GM12878 (cell line): ENCODE data around the gene VPS26A. TPM values are rescaled to one million over a fixed set of nuclear protein-coding genes. Genes with fewer than 3 reads are reported as not detected.

Experiments used
- ETV6 ChIP-seq, 2 experiments: fragments of 450-650 bp in 1 of 2; IDR thresholded peaks in 1 of 2; conservative IDR thresholded peaks in 1 of 2; 2 replicates each; pipeline ENCODE4 v1.6.1; 2014; ENCODE audit warnings: antibody characterized with exemption in 1 of 2, borderline replicate concordance in 1 of 2, low read depth in 1 of 2, mild to moderate bottlenecking in 1 of 2, moderate library complexity in 1 of 2
- HDAC6 ChIP-seq: fragments of 200-600 bp; sonication (generic); IDR thresholded peaks from one replicate; pipeline ENCODE4 v1.8.0; 2017; ENCODE audit warnings: antibody characterized with exemption; ENCODE audit not compliant: unreplicated experiment
- MTA3 ChIP-seq: IDR thresholded peaks from 2 replicates; pipeline ENCODE4 v1.6.1; 2012; ENCODE audit warnings: low read length, inconsistent platforms, borderline replicate concordance
- NFXL1 ChIP-seq: fragments of 450-650 bp; IDR thresholded peaks from 2 replicates; pipeline ENCODE4 v1.6.1; 2017; ENCODE audit warnings: antibody characterized with exemption, mild to moderate bottlenecking, borderline replicate concordance
- POU2F2 ChIP-seq: IDR thresholded peaks from 3 replicates; pipeline ENCODE4 v1.6.1; 2011; ENCODE audit warnings: low read depth, mild to moderate bottlenecking, low read length, borderline replicate concordance
- SMC3 ChIP-seq: IDR thresholded peaks from 2 replicates; pipeline ENCODE4 v1.6.1; 2011; ENCODE audit warnings: low read length, improper control_type of control experiment, borderline replicate concordance
- YBX1 ChIP-seq: fragments of 450-650 bp; IDR thresholded peaks from 2 replicates; pipeline ENCODE4 v1.6.1; 2016; ENCODE audit warnings: antibody characterized with exemption
- polyA plus RNA-seq, 11 experiments: library from polyadenylated mRNA; depleted of rRNA in 4 of 11; unstranded in 6 of 11; stranded (reverse) in 5 of 11; fragments of >200 nt; fragmentation: Nextera tagmentation in 4 of 11; fragmentation: Illumina TruSeq in 1 of 11; extraction: Ambion mirVana in 4 of 11; extraction: Trizol in 1 of 11; gene quantifications; 1 replicate in 1 of 11; 2 replicates in 10 of 11; pipeline versions ENCODE4 v1.2.1 to v1.2.3, GENCODE V29; 2011 to 2016; ENCODE audit warnings: inconsistent platforms in 2 of 11, missing spikeins in 2 of 11, low read depth in 1 of 11
- total RNA-seq, 4 experiments: library from RNA; depleted of rRNA in 3 of 4; stranded (reverse); fragments of >200 nt in 3 of 4; fragmentation: Illumina TruSeq in 1 of 4; extraction: Trizol in 1 of 4; gene quantifications; 2 replicates each; pipeline versions ENCODE4 v1.2.1 to v1.2.3, GENCODE V29; 2013 to 2021
- TF ChIP-seq, protein P1 (sequence below): IDR thresholded peaks from 2 replicates; pipeline ENCODE4 v1.6.1; 2011; ENCODE audit warnings: borderline replicate concordance, low read depth, mild to moderate bottlenecking, moderate library complexity, low read length; ENCODE audit not compliant: insufficient read depth, poor library complexity, severe bottlenecking
- TF ChIP-seq, protein P2 (sequence below): fragments of 450-650 bp; conservative IDR thresholded peaks from 2 replicates; pipeline ENCODE4 v1.6.1; 2017; ENCODE audit warnings: mild to moderate bottlenecking, moderate library complexity

The VPS26A gene
- total and polyA plus RNA-seq, 10 of the 15 experiments (the other 5 are each of a cell fraction or from before 2014, with no cell fraction given): 16.8 to 72.3 (median 26.8) TPM

DNA sequence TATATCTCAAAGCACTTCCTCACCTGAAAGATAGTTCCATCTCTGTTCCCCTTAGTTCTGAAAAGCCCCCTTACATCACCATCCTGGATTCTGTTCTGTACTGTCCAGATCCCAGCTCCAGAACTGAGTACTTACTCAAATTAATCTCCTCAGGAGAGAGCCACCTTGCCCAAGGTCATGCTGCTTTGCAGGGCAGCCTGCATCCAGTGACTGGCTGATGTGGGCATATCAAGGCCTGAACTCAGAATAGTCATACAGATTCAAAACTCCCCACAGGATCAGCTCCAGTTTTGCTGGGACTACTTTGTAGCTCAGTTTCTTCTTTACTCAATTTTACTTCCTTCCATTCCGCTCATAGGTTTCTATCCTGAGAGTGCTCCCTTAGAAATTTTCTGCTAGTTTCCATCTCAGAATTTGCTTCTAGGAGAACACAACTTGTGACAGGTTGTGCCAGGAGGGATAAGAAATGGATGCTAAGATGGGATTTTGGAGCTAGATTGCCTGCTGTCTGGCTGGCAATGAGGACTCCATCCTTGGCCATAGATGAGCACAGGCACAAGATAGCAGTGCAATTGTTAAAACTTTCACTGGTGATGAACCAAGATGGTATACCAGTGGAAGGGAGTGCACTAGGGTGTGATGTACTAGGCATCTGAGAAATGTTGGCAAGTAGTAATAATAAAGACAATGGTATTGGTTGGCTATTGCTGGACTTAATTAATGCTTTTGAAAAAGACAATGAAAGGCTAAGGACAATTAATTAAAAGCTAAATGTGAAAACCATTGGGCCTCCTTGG is 18.8 kb upstream of the VPS26A start (continued):
- no peak for TF ChIP-seq ETV6 (conservative IDR thresholded peaks at IDR 0.05 in 1 of 2, IDR thresholded peaks at IDR 0.05 in 1 of 2; ENCODE audit: borderline replicate concordance in 1 of 2, low read depth in 1 of 2)
- no peak for TF ChIP-seq NFXL1
- TF ChIP-seq, protein P1, sequence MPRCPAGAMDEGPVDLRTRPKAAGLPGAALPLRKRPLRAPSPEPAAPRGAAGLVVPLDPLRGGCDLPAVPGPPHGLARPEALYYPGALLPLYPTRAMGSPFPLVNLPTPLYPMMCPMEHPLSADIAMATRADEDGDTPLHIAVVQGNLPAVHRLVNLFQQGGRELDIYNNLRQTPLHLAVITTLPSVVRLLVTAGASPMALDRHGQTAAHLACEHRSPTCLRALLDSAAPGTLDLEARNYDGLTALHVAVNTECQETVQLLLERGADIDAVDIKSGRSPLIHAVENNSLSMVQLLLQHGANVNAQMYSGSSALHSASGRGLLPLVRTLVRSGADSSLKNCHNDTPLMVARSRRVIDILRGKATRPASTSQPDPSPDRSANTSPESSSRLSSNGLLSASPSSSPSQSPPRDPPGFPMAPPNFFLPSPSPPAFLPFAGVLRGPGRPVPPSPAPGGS: no peak
- 0 out of 3 replicates have a peak, but pooled peaks have one; percentile 8 for TF ChIP-seq POU2F2
- peak; percentile 19 for TF ChIP-seq HDAC6
- TF ChIP-seq YBX1: no peak
- TF ChIP-seq MTA3: no peak
- TF ChIP-seq, protein P2, sequence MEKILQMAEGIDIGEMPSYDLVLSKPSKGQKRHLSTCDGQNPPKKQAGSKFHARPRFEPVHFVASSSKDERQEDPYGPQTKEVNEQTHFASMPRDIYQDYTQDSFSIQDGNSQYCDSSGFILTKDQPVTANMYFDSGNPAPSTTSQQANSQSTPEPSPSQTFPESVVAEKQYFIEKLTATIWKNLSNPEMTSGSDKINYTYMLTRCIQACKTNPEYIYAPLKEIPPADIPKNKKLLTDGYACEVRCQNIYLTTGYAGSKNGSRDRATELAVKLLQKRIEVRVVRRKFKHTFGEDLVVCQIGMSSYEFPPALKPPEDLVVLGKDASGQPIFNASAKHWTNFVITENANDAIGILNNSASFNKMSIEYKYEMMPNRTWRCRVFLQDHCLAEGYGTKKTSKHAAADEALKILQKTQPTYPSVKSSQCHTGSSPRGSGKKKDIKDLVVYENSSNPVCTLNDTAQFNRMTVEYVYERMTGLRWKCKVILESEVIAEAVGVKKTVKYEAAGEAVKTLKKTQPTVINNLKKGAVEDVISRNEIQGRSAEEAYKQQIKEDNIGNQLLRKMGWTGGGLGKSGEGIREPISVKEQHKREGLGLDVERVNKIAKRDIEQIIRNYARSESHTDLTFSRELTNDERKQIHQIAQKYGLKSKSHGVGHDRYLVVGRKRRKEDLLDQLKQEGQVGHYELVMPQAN: no peak
- TF ChIP-seq SMC3: peak; percentile 9; the same call in 1 of the 2 replicates
